ENCODE measurements around the gene LIN37.

The LIN37 gene

GRCh38 chr19:35775046-35775297 lies 26.6 kb downstream of the LIN37 start:
- no peak for DNase-seq (ENCODE audit: low read depth)

- peak; percentile 95 for DNase-seq (ENCODE audit: low read depth)
Measured at GRCh38 chr19:35775298-35776101, 27.1 kb downstream of the LIN37 start, which contains the start of gene ARHGAP33. ARHGAP33 (plus strand) TSS chr19:35775564; CDS start chr19:35775659, 95 bp downstream.

- DNase-seq (ENCODE audit: low read depth), result no peak
Measured at GRCh38 chr19:35776102-35776788, 27.9 kb downstream of the LIN37 start.

GRCh38 chr19:35777086-35777841 lies 28.9 kb downstream of the LIN37 start:
- DNase-seq (ENCODE audit: low read depth), result no peak

- DNase-seq (ENCODE audit: low read depth), result no peak
Measured at GRCh38 chr19:35777961-35778360, 29.6 kb downstream of the LIN37 start.

DNA sequence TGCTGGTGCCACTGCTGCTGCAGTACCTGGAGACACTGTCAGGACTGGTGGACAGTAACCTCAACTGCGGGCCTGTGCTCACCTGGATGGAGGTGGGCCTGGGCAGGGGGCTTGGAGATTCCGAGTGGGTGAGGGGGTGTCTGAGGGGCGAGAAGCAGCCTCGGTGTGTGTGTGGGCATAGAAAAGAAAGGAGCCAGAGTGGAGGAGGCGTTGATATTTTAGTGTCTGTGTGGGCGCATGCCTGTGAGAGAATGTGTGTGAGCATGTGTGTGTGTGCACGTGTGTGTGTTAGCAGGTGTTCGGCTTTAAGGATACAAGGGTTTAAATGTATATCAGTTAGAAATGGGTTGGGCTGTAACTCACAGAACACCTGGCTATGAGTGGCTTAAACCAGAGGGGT lies 30.7 kb downstream of the LIN37 start:
- DNase-seq (ENCODE audit: low read depth), result no peak

GRCh38 chr19:35780058-35780457 lies 31.7 kb downstream of the LIN37 start:
- DNase-seq (ENCODE audit: low read depth), result no peak

GRCh38 chr19:35780717-35781116 lies 32.3 kb downstream of the LIN37 start:
- no peak for DNase-seq (ENCODE audit: low read depth)

GRCh38 chr19:35781650-35782049 lies 33.3 kb downstream of the LIN37 start:
- DNase-seq (ENCODE audit: low read depth), result no peak

DNA sequence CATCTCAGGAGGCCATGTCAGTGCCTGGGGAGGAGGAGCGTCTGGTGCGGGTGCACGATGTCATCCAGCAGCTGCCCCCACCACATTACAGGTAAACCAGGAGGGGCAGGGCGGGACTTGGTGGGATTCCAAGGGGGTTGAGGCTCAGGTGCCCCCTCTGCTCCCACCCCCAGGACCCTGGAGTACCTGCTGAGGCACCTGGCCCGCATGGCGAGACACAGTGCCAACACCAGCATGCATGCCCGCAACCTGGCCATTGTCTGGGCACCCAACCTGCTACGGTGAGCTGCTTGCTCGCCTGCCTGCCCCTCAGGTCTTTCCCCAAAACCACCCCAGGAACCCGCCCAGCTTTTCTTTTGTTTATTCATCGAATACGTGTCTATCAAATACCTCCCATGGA lies 34.2 kb downstream of the LIN37 start:
- no peak for DNase-seq (ENCODE audit: low read depth)

GRCh38 chr19:35783469-35784434 lies 35.4 kb downstream of the LIN37 start:
- DNase-seq (ENCODE audit: low read depth), result no peak

DNA sequence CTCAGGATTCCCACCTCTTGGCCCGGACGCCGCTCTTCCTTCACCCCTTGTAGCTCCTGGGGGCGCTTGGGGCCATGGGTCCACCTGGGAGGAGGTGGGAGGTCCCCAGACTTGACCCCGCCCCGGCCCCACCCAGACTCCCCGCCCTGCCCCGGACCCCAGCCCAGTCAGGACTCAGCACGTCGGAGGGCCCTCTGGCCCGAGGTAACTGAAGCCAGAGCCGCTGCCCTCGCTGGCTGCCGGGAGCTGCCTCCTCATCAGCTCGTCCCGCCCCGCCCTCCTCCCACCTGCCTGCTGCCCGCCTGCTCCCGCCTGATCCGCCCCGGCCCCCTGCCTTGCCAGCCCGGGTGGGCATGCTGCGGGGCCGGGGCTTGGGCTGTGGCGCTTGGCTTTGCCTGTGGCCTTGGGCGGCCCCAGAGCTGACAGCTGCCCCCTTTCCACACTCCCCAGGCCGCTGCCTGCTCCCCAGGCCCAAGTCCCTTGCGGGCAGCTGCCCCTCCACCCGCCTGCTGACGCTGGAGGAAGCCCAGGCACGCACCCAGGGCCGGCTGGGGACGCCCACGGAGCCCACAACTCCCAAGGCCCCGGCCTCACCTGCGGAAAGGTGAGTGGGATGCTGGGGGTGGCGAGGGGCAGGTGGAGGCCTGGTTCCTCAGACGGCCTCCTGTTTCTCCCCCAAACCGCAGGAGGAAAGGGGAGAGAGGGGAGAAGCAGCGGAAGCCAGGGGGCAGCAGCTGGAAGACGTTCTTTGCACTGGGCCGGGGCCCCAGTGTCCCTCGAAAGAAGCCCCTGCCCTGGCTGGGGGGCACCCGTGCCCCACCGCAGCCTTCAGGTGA lies 36.3 kb downstream of the LIN37 start:
- no peak for DNase-seq (ENCODE audit: low read depth)

GRCh38 chr19:35785339-35785627 lies 36.9 kb downstream of the LIN37 start:
- DNase-seq (ENCODE audit: low read depth), result no peak

- DNase-seq (ENCODE audit: low read depth), result no peak
Measured at GRCh38 chr19:35786299-35787160, 38.2 kb downstream of the LIN37 start.

DNA sequence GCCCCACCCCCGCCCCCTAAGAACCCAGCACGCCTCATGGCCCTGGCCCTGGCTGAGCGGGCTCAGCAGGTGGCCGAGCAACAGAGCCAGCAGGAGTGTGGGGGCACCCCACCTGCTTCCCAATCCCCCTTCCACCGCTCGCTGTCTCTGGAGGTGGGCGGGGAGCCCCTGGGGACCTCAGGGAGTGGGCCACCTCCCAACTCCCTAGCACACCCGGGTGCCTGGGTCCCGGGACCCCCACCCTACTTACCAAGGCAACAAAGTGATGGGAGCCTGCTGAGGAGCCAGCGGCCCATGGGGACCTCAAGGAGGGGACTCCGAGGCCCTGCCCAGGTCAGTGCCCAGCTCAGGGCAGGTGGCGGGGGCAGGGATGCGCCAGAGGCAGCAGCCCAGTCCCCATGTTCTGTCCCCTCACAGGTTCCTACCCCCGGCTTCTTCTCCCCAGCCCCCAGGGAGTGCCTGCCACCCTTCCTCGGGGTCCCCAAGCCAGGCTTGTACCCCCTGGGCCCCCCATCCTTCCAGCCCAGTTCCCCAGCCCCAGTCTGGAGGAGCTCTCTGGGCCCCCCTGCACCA lies 38.9 kb downstream of the LIN37 start:
- DNase-seq (ENCODE audit: low read depth), result no peak

GRCh38 chr19:35788205-35788960 lies 40.0 kb downstream of the LIN37 start:
- DNase-seq (ENCODE audit: low read depth), result no peak

GRCh38 chr19:35789195-35789977 lies 41.0 kb downstream of the LIN37 start:
- no peak for DNase-seq (ENCODE audit: low read depth)

Measured in activated T-helper 1 cell treated with Interleukin-2 at 50 U/mL for 16 hours (primary cell).